Measurements from ENCODE around the gene NEDD4L.

NEDD4L gene

DNA sequence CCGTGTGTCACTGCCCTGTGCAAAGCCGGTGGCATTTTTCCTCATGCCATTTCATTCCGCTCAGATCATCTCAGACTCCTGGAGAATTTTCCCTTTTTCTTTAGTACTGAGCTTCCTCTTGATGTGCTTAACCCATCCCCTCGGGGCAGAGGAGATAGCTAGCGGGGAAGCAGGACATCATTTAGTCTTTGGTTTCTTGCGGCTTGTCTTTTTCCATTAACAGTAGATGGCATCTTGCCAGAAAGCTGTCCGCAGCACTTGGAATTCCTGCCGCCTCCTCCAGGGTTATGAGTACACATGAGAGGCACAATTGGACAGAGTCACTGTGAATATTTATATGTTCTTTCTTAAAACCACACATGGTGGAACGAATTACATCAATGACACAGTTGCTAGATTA, 358.2 kb downstream of the NEDD4L start:
- DNase-seq (ENCODE audit: low spot score) = no peak
- in situ Hi-C loops (cut with MboI; ENCODE audit: low pct_unique_long_range_greater_than_20kb, low sequenced_read_pairs, unreplicated experiment) = no loop called here
- TF ChIP-seq, protein P1, sequence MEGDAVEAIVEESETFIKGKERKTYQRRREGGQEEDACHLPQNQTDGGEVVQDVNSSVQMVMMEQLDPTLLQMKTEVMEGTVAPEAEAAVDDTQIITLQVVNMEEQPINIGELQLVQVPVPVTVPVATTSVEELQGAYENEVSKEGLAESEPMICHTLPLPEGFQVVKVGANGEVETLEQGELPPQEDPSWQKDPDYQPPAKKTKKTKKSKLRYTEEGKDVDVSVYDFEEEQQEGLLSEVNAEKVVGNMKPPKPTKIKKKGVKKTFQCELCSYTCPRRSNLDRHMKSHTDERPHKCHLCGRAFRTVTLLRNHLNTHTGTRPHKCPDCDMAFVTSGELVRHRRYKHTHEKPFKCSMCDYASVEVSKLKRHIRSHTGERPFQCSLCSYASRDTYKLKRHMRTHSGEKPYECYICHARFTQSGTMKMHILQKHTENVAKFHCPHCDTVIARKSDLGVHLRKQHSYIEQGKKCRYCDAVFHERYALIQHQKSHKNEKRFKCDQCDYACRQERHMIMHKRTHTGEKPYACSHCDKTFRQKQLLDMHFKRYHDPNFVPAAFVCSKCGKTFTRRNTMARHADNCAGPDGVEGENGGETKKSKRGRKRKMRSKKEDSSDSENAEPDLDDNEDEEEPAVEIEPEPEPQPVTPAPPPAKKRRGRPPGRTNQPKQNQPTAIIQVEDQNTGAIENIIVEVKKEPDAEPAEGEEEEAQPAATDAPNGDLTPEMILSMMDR (IDR thresholded peaks at IDR 0.05; ENCODE audit: extremely low read depth, insufficient read depth, missing control alignments) = no peak

DNA sequence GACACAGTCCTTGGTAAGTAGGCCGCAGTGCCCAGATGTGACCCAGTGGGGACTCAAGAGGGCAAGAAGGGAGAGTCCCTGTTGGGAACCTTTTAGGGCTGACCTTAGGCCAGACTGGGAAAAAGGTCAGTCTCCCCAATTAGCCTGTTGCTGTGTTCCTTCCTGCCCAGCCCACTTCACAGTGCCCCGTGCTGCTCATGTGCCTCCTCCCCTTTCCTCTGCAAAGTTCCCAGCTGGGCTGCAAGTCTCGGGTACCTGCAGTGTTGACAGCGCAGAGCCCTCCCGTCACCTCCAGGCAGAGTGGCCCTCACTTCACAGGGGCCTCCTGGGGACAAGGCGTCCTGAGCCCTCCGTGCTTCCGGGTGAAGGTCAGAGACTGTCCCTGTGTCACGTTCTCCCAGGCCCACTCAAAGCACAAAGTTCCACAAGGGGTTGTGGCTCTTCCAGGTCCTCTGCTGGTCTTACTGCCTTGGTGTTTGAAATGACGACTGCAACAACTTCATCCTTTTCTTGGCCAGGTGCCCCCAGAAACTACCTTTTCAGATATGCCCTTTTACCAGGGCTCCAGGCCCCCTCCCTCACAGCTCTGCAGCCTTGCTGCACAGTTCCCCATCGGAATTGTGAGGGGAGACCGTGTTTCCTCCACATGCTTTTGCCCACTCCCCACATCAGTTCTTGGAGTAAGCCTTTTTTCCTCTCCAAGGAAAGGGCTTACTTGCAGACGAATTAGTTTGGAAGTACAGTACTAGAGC, 359.1 kb downstream of the NEDD4L start:
- in situ Hi-C loops (cut with MboI; ENCODE audit: low pct_unique_long_range_greater_than_20kb, low sequenced_read_pairs, unreplicated experiment) = no loop called here
- TF ChIP-seq, protein P1 (IDR thresholded peaks at IDR 0.05; ENCODE audit: extremely low read depth, insufficient read depth, missing control alignments) = no peak
- DNase-seq (ENCODE audit: low spot score) = no peak

DNA sequence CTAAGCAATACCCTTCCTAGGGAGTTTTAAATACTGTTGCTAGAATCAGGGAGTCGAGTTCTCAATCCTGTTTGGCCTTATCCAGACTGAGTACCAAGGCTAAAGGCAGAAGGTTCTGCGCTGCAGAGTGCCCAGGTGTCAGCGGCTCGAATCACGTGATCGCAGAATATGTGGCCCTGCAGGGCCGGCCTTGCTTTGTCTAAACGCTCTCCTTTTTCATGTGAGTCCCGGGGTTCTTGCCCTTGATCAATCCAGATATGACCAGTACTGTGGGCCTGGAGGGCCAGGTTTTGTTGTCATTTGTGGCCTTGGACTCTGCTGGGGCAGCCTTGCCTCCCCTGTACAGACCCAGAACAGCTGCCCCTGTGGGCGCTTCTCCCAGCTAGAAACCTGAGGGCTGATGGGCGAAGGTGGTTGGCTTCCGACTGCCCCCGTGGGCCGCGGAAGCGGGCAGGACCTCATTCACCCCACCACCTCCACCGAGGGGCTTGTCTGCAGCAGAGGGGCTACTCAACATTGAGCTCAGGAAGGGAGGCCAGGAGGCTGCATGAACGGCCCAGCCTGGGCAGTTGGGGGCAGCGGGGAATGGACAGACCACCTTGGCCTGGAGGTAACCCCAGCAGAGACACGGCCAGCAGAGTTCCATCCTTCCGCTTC, 359.9 kb downstream of the NEDD4L start:
- in situ Hi-C loops (cut with MboI; ENCODE audit: low pct_unique_long_range_greater_than_20kb, low sequenced_read_pairs, unreplicated experiment) = no loop called here
- TF ChIP-seq, protein P1 (IDR thresholded peaks at IDR 0.05; ENCODE audit: extremely low read depth, insufficient read depth, missing control alignments) = no peak
- no peak for DNase-seq (ENCODE audit: low spot score)

DNA sequence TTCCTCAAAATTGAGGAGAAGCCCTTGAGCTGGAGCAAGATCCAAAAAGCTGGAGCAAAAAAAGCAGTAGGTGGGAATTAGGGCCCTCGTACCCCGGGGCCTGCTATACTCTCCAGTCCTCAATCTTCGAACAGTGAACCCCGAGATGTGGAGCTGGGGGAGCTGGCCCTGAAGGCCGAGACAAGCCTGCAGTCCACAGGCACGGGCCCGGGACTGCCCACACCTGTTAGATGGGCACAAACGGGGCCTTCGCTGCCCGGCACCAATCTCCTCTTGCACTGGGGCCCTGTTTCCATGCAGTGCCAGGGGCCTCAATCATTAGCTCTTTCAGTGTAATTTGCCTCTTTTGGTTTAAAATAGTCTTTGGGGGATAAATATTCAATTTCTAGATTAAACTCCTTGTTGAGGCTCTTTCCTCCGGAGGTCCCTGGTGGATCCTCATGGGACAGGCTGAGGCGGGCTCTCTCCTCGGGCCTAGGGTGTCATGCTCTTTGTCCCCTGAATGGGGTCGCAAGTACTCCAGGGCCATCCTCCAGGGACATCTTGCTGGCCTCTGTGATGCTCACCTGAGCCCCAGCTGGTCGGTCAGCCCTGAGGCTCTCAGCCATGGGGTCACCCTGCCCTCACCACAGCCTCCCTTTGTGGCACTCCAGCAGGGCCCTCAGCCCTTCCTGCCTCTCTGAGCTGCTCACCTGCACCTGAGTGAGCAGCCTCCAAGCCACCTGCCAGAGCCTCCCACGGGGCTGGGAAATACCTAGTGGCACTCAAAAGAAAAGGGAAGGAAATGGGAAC, 361.3 kb downstream of the NEDD4L start:
- in situ Hi-C loops (cut with MboI; ENCODE audit: low pct_unique_long_range_greater_than_20kb, low sequenced_read_pairs, unreplicated experiment) = no loop called here
- TF ChIP-seq, protein P1 (IDR thresholded peaks at IDR 0.05; ENCODE audit: extremely low read depth, insufficient read depth, missing control alignments) = no peak
- no peak for DNase-seq (ENCODE audit: low spot score)

DNA sequence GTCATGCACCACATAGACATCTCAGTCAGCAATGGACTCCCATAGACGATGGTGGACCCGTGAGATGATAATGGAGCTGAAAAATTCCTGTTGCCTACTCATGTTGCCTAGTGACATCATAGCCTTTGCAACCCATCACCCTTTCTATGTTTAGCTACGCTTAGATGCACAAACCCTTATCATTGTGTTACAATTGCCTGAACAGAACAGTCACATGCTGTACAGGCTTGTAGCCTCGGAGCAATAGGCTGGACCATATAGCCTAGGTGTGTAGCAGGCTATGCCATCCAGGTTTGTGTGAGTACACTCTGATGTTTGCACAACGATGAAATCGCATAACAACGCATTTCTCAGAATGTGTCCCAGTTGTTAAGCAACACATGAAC, 363.2 kb downstream of the NEDD4L start:
- no peak for DNase-seq (ENCODE audit: low spot score)
- in situ Hi-C loops (cut with MboI; ENCODE audit: low pct_unique_long_range_greater_than_20kb, low sequenced_read_pairs, unreplicated experiment) = no loop called here
- TF ChIP-seq, protein P1 (IDR thresholded peaks at IDR 0.05; ENCODE audit: extremely low read depth, insufficient read depth, missing control alignments) = no peak

DNA sequence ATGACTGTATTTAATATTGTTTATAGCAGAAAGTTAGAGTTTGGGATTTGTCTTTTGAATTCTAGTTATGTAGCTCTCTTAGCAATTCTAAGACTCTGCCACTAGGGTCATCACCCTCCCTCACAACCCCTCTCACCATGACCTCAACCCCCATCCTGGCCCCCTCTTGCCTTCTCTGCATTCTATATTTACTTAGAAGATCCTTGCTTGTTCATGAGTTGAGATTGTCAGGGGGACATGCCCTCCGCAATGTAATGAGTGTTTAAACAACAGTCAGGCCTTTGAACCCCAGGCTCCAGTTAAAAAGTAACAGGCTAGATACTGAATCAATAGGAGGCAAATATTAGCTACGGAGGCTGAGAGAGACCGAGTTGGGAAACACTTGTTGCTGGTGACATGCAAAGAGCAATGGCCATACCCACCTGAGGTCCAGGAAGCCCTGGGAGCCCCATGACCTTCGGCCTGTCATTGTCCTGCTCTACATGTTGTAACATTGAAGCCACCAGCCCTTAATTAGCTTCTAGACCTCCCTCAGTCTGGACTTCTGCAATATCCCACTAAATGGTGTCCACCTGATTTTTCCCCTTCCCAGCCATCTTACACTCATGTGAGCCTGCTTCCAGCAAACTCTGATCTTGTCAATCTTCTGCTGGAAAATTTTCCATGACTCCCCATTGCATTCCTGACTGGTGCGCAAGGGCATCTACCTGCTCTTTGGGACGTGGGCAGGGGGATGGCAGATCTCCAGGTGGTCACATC, 363.8 kb downstream of the NEDD4L start:
- DNase-seq (ENCODE audit: low spot score) = no peak
- in situ Hi-C loops (cut with MboI; ENCODE audit: low pct_unique_long_range_greater_than_20kb, low sequenced_read_pairs, unreplicated experiment) = no loop called here
- TF ChIP-seq, protein P1 (IDR thresholded peaks at IDR 0.05; ENCODE audit: extremely low read depth, insufficient read depth, missing control alignments) = no peak

Measured in GM13977 (cell line).